H1 (cell line): ENCODE results near the gene PROSER3.
A peak's percentile ranks its signal among the peaks of the same experiment; 100 is the strongest.

ENCODE experiments used
- CTCF ChIP-seq, 3 experiments: IDR thresholded peaks; 1 replicate in 2 of 3; 2 replicates in 1 of 3; pipeline versions ENCODE4 v1.5.1 to v1.6.1; 2011; ENCODE audit warnings: low read length in 3 of 3, mild to moderate bottlenecking in 3 of 3, inconsistent platforms in 2 of 3, low read depth in 1 of 3, moderate library complexity in 1 of 3; ENCODE audit not compliant: insufficient read depth in 1 of 3; ENCODE audit errors: control extremely low read depth in 1 of 3
- RFX5 ChIP-seq: IDR thresholded peaks from 2 replicates; pipeline ENCODE4 v1.6.1; 2011; ENCODE audit warnings: low read depth, low read length, improper control_type of control experiment, borderline replicate concordance
- SIRT6 ChIP-seq: IDR thresholded peaks from one replicate; pipeline ENCODE4 v1.7.1; 2012; ENCODE audit warnings: low read length, inconsistent platforms
- YY1 ChIP-seq: IDR thresholded peaks from 2 replicates; pipeline ENCODE4 v1.6.1; 2011; ENCODE audit warnings: low read depth, mild to moderate bottlenecking, low read length

- TF ChIP-seq SIRT6 (no peak), CTCF (IDR thresholded peaks at IDR 0.05; ENCODE audit: control extremely low read depth in 1 of 3, insufficient read depth in 1 of 3, low read depth in 1 of 3, low read length in 3 of 3) (peak in 2 of 3 experiments; percentile 32 to 40; a peak in 3 of 4 replicates), RFX5 (no peak), YY1 (no peak)
Observed at GRCh38 chr19:35784503-35785338, 26.7 kb downstream of the PROSER3 start.
